Cardiac muscle cell (in vitro differentiated cells and primary cell): ENCODE data around the gene UBE2E1. TPM values are rescaled to one million over a fixed set of nuclear protein-coding genes. Genes with fewer than 3 reads are reported as not detected.
"Not testable (repeated sequence)": the region's sequence is repeated elsewhere in the genome, so short reads cannot be mapped to it uniquely, and the experiment has no call there.

Source experiments
- DNase-seq, 2 donors: peaks; one replicate each; pipeline versions ENCODE4 v3.0.0 to v3.0.0-alpha.2; 2010 to 2017; ENCODE audit warnings: low read depth in 1 of 2, low spot score in 1 of 2
- H3K27ac ChIP-seq: fragments of 200-600 bp; sonication (generic); 2 replicates; pipeline ENCODE4 v1.5.1; 2016
- H3K27me3 ChIP-seq: fragments of 200-600 bp; sonication (generic); 2 replicates; pipeline ENCODE4 v1.6.0; 2016; ENCODE audit warnings: control low read depth
- H3K36me3 ChIP-seq: fragments of 200-600 bp; sonication (generic); 2 replicates; pipeline ENCODE4 v1.5.1; 2016; ENCODE audit warnings: control low read depth
- H3K4me1 ChIP-seq: fragments of 200-600 bp; sonication (generic); 2 replicates; pipeline ENCODE4 v1.8.1; 2017; ENCODE audit warnings: low read depth, mild to moderate bottlenecking, mixed run types
- H3K4me3 ChIP-seq: fragments of 200-600 bp; sonication (generic); 2 replicates; pipeline ENCODE4 v1.5.1; 2016; ENCODE audit warnings: mild to moderate bottlenecking
- H3K9me3 ChIP-seq: fragments of 200-600 bp; sonication (generic); 2 replicates; pipeline ENCODE4 v1.5.1; 2017; ENCODE audit warnings: low read depth, mild to moderate bottlenecking, control low read depth
- CTCF ChIP-seq: IDR thresholded peaks from 2 replicates; pipeline ENCODE4 v1.5.1; 2012; ENCODE audit warnings: low read depth, mild to moderate bottlenecking, low read length
- polyA plus RNA-seq: library from polyadenylated mRNA; unstranded; fragments of >200 nt; fragmentation: Nextera tagmentation; extraction: Ambion mirVana; gene quantifications from 2 replicates; pipeline ENCODE4 v1.2.1, GENCODE V29; 2016
- total RNA-seq: library from RNA; depleted of rRNA; stranded (reverse); fragments of >200 nt; gene quantifications from 2 replicates; pipeline ENCODE4 v1.2.3, GENCODE V29; 2016

Gene UBE2E1
- total and polyA plus RNA-seq, 2 experiments from 2014 or later = 33.5 to 198 TPM

- no peaks in the 10 kb centered on the region for H3K27me3 ChIP-seq
- H3K27ac ChIP-seq = no peak overlapping the region
- H3K4me1 ChIP-seq = peaks cover 7% of the 10 kb centered on the region
- no peak for TF ChIP-seq CTCF
- no peak for DNase-seq
- no peaks in the 10 kb centered on the region for H3K9me3 ChIP-seq
- no peak overlapping the region for H3K4me3 ChIP-seq
- H3K36me3 ChIP-seq = peaks cover 20% of the 10 kb centered on the region
These were observed 105.6 kb downstream of the UBE2E1 start for GRCh38 chr3:23911397-23911796.

- not testable (repeated sequence) for H3K4me3 ChIP-seq, DNase-seq, H3K27ac ChIP-seq, H3K27me3 ChIP-seq, H3K4me1 ChIP-seq, H3K9me3 ChIP-seq
- H3K36me3 ChIP-seq = peaks cover 17% of the 10 kb centered on the region
These were observed 106.6 kb downstream of the UBE2E1 start for GRCh38 chr3:23912335-23912734.

GRCh38 chr3:23913182-23913581 lies 107.4 kb downstream of the UBE2E1 start:
- no peak for TF ChIP-seq CTCF
- peaks cover 15% of the 10 kb centered on the region for H3K36me3 ChIP-seq
- H3K4me1 ChIP-seq = peaks cover 7% of the 10 kb centered on the region
- no peak for DNase-seq
- no peaks in the 10 kb centered on the region for H3K27me3 ChIP-seq
- H3K27ac ChIP-seq = no peak overlapping the region
- no peaks in the 10 kb centered on the region for H3K9me3 ChIP-seq
- H3K4me3 ChIP-seq = no peak overlapping the region

- no peak for TF ChIP-seq CTCF
- DNase-seq = no peak
- Histone ChIP-seq H3K4me1 (peaks cover 10% of the 10 kb centered on the region), H3K27me3 (no peaks in the 10 kb centered on the region), H3K9me3 (no peaks in the 10 kb centered on the region), H3K27ac (no peak overlapping the region), H3K36me3 (peaks cover 15% of the 10 kb centered on the region), H3K4me3 (no peak overlapping the region)
These were observed 108.4 kb downstream of the UBE2E1 start for GRCh38 chr3:23913873-23914743.

- Histone ChIP-seq H3K27me3 (no peaks in the 10 kb centered on the region), H3K9me3 (no peaks in the 10 kb centered on the region), H3K36me3 (peaks cover 18% of the 10 kb centered on the region), H3K4me1 (peaks cover 13% of the 10 kb centered on the region), H3K27ac (no peak overlapping the region), H3K4me3 (peak overlapping the region; percentile 75)
- DNase-seq = peak; percentile 16 to 61
- TF ChIP-seq CTCF = no peak
These were observed 109.9 kb downstream of the UBE2E1 start for GRCh38 chr3:23915537-23916108.
